Inflammatory macrophage treated with lipopolysaccharide for 1 hour (primary cell): Measurements from ENCODE around the gene GRIN1.

Experiments used
- DNase-seq, 2 donors: peaks; one replicate each; pipeline ENCODE4 v3.0.0-alpha.2; 2020 to 2022

GRIN1 gene

GRCh38 chr9:137138722-137139467 is at the start of gene GRIN1:
Gene GRIN1, plus strand, starts transcription at chr9:137139154. Its CDS starts 333 bp downstream, at chr9:137139487.
- no peak for DNase-seq

- no peak for DNase-seq
Observed at GRCh38 chr9:137089232-137089947, 49.6 kb upstream of the GRIN1 start.

DNA sequence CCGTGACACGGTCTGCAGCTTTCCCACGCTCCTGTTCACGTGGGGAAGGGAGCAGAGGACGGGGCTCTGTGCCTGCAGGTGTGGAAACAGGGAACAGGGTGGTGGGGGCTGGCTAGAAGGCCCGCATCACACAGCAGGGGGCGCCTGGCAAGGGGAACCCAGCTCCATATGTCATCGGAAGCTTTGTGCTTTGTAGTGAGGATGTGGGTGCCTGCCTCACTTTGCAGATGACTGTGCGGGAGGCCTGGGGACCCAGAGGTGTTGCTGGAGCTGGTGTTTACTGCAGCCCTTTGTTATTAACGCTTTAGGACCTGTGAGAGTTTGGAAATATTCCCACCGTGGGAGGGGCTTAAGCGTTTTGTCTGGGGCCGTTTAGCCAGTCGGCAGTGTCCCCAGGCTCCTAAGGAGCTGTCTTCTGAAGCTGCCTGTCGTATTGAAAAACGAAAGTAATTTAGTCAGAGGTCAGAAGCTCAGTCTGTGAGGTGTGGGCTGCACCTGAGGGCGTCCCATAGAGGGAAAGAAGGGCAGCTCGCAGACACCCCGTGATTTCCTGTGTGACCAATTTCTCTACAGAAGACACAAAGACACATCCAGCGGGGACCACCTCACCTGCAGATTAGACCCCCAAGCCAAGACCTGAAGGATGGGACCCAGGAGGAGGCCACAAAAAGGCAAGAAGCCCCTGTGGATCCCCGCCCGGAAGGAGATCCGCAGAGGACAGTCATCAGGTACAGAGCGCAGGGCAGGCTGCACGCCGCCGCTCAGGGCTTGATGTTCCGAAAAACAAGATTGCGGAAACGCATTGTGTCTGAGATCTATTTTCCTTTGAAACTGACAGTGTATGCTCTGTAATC is 43.1 kb upstream of the GRIN1 start:
- no peak for DNase-seq

DNA sequence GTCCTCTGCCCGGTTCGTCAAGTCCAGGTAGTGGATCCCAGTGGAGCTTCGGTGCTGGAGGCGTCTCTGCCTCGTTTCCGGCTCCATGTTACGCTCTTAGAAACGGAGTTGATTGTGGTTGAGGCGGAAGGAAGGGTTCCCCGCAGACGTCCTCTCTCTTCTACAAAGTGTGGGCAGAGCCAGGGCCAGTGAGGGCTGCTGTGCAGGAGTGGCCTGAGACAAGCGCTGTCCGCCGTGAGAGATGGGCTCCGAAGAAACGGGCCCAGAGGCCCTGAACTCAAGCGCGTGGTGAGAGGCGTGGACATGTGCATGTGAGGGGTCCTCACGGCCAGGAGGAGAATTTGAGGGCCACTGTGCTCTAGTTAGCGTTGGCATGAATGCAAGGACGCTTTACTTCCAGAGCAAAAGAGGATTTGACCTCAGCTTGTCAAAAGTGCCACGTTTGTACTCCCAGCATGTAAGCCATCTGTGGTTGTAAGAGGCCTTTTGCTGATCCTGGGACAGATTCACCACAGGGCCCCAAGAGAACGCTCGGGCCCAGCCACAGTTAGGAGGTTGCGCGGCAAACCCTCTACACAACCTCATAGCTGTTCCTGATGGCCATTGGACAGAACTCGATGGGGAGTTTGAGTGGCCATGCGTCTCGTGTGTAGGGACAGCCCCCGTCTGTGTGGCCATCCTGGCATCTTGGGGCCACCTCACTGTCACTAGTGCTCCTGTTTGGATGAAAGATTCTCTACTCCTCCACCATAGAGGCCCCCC is 42.0 kb upstream of the GRIN1 start:
- no peak for DNase-seq

DNA sequence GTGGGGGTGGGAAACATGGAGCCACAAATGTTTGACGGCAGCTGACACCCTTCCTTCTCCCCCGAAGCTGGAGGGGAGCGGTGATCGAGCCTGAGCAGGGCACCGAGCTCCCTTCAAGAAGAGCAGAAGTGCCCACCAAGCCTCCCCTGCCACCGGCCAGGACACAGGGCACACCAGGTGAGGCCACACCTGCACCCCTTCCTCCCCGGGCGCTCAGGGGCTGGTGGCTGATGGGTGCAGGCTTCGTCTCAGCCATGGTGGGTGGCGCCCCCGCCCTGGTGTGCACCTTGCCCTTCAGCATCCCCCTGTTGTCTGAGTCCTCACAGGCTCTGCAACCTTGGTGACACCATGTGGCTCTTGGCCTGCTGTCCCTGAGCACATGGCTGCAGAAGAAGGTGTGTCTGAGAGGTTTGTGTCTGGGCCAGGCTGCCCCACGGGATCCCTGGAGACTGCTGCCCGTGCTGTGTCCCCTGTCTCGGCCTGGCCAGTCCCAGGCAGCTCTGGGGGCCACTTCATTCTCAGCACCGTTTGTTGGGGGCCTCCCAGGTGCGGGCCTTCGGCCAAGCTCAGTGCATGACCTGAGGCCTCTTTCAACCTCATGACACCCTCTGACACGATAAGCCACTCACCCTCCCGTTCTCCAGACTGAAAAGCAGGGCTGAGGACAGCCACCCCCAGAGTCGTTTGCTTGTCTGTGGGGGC is 41.0 kb upstream of the GRIN1 start:
- no peak for DNase-seq

DNA sequence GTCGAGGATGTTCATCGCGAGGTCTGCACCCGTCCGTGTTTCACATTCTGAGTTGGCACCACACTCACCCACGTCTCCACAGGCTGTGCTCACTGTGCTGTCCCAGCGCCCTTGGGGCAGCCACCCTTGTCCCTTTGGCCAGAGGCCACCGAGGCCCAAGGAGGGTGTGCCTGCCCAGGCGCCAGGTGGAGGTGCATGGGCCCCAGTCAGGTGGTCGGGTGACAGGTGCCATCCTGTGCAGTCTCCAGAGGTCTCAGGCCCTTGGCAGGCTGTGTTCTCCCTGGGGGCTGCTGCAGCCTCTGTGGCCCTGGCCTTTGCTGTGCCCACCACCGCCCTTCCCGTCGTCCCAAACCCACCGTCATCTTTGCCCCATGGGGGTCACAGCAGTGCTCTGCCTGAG is 39.7 kb upstream of the GRIN1 start:
- no peak for DNase-seq

DNA sequence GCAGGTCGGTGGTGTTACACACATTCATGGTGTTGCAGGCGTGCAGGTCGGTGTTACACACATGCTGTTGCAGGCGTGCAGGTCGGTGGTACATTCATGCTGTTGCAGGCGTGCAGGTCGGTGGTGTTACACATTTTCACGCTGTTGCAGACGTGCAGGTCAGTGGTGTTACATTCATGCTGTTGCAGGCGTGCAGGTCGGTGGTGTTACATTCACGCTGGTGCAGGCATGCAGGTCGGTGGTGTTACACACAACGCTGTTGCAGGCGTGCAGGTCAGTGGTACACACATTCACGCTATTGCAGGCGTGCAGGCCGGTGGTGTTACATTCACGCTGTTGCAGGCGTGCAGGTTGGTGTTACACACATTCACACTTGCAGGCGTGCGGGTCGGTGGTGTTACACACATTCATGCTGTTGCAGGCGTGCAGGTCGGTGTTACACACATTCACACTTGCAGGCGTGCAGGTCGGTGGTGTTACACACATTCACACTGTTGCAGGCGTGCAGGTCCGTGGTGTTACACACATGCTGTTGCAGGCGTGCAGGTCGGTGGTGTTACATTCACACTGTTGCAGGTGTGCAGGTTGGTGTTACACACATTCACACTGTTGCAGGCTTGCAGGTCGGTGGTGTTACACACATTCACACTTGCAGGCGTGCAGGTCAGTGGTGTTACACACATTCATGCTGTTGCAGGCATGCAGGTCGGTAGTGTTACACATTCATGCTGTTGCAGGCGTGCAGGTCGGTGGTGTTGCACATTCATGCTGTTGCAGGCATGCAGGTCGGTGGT is 35.6 kb upstream of the GRIN1 start:
- no peak for DNase-seq

DNA sequence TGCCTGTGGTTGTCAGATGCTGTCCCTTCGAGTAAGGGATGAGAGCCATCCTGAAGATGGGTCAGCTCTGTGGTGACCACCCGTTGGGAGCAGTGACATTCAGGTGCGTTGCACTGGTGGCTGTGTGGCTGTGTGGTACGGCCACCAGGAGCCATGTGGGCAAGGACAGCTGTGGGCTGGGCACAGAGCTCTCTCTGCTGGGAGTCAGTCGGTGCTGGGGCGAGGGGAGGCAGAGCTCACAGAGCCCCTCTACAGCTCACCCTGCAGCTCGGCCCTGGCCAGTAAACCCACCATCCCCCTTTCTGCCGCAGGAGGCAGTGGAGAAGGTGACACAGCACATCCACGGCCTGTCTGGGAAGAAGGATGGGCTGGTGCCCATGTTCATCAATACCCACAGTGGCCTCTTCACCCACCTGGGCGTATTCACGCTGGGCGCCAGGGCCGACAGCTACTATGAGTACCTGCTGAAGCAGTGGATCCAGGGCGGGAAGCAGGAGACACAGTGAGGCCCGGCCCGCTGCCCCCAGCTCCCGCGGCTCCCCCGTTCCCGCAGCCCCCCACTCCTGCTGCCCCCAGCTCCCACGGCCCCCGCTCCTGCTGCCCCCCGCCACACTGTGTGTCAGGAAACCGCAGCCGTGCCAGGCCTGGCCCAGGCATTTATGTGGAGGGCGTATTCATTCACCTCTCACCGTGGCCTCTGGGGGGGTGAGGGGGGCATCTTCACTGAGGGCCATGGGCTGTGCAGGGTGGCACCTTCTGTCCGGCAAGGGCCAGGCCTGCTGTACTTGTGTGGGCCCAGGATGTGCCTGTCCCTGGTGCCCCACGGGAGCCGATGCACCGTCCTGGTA is 32.9 kb upstream of the GRIN1 start:
- no peak for DNase-seq

DNA sequence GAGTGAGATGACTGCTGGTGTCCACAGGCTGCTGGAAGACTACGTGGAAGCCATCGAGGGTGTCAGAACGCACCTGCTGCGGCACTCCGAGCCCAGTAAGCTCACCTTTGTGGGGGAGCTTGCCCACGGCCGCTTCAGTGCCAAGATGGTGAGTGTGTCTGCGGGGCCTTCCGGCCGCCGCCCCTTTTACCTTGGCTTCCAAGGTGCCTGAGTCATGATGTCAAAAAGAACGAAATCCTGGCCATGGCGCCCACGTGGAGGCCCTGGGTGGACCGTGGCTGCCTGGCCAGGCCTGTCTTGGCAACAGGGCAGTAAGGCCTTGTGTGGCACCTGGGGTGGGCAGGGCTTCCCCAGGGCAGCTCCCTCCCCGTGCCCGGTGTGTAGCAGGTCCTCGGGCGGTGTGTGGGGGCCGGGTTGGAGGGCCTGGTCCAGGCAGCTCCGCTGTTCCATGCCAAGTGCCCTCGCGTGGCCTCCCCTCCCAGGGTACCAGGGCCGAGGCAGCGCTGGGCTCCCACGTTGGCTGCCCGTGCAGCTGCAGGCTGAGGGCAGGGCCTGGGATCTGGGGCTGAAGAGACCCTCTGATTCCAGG is 32.2 kb upstream of the GRIN1 start:
- DNase-seq, result no peak

DNA sequence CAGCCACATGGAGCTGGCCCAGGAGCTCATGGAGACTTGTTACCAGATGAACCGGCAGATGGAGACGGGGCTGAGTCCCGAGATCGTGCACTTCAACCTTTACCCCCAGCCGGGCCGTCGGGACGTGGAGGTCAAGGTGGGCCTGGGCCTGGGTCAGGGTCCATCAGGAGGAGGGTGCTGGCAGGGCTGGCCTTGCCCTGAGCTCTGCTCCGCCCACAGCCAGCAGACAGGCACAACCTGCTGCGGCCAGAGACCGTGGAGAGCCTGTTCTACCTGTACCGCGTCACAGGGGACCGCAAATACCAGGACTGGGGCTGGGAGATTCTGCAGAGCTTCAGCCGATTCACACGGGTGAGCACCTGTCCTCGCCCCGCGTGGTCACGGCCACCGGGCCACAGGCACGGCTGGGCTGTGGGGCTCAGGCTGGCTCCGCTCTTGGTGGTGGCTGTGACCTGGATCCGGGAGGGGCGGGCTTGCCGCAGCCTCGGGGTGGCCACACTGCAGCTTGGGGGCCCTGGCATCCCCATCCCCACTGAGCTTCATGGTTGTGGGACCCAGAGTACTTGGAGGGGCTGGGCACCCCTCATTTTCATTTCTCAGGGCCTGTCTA is 31.5 kb upstream of the GRIN1 start:
- DNase-seq, result no peak

DNA sequence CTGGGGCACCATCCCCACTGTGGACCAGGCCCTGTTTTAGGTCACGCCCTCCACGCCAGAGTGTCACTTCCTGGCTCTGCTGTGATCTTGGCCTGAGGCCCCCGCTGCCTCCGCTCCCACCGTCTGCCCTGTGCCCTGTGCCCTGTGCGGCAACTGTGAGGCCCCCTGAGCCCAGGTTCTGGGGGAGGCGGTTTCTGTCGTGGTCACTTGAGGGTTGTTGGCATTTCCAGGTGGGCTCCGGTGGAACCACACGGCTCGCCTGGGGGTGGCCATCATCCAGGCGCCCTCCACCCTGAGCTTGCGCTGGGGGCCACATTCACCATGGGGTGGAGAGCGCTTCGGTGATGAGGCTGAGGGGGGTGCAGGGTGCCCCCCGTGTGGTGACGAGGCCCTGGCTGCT is 31.0 kb upstream of the GRIN1 start:
- no peak for DNase-seq

DNA sequence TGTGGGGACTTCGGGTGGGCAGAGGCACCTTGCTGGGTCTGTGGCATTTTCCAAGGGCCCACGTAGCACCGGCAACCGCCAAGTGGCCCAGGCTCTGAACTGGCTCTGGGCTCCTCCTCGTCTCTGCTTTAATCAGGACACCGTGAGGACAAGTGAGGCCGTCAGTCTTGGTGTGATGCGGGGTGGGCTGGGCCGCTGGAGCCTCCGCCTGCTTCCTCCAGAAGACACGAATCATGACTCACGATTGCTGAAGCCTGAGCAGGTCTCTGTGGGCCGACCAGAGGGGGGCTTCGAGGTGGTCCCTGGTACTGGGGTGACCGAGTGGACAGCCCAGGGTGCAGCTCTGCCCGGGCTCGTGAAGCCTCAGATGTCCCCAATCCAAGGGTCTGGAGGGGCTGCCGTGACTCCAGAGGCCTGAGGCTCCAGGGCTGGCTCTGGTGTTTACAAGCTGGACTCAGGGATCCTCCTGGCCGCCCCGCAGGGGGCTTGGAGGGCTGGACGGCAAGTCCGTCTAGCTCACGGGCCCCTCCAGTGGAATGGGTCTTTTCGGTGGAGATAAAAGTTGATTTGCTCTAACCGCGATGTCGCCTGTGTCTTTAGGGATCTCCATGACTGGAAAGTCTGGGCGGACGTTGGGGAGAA is 30.2 kb upstream of the GRIN1 start:
- no peak for DNase-seq

- no peak for DNase-seq
Observed at GRCh38 chr9:137109250-137110146, 29.5 kb upstream of the GRIN1 start.

DNA sequence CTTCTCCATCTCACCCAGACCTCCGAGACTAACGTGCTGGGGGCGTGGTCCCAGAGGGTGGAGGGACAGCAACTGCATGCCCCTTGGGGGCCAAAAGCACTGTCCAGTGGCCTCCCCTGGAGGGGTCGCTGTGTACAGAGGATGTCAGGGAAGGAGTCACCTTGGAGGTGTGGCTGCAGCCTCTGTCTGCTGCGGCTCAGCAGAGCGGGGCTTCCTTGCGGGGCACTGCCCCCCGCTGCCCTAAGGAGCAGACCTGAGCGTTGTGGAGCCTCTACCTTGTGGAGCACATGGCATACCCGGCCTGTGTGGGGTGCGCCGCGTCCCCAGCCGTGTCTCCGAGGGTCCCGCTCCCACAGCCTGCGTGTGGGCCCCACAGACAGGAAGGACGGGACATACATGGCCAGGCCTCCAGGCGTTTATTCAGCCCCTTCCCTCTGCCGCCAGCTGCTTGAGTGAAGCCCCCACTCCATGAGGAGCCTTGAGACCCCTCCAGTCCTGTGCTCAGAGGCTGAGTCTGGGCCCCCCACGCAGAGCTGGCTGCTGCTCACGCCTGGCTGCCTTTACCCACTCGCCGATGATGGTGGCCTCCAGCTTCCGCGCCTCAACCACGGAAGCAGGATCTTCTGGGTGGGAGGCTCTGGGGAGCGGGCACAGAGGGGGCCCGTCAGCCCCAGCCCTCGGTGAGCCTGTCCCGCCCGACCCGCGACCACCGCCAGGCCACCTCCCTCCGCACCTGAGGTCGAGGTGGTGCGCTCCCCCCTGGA is 28.6 kb upstream of the GRIN1 start:
- no peak for DNase-seq

GRCh38 chr9:137110911-137111787 is 27.8 kb upstream of the GRIN1 start:
- DNase-seq, result no peak
